ENCODE results near the gene GRIK3. TPM values are rescaled to one million over a fixed set of nuclear protein-coding genes. Genes with fewer than 3 reads are reported as not detected.

The GRIK3 gene
- total RNA-seq, 1 experiment from 2014 or later: 5.5 TPM

GRCh38 chr1:36981771-36982622 lies 52.3 kb downstream of the GRIK3 start:
- Mint-ChIP-seq H3K4me1 (peaks cover 17% of the 10 kb centered on the region), H3K27ac (no peak overlapping the region), H3K4me3 (no peak overlapping the region; the same call in 1 of the 2 replicates), H3K36me3 (peaks cover 4% of the 10 kb centered on the region; the same call in 1 of the 2 replicates), H3K27me3 (ENCODE audit: low read depth) (no peaks in the 10 kb centered on the region), H3K9me3 (peaks cover 14% of the 10 kb centered on the region)
- DNase-seq (ENCODE audit: low spot score) (no peak), ATAC-seq (no peak)
- CTCF ChIA-PET: interaction anchor here (0.6 to 1.7 kb wide), 10 partner anchors 13 to 439 kb away, joined by 3 to 5 read pairs (median 3); no protein-coding TSS in a partner anchor
- TF ChIP-seq E2F5 (CRISPR knock-in tag; IDR thresholded peaks at IDR 0.05) (no peak), TEAD4 (CRISPR knock-in tag; IDR thresholded peaks at IDR 0.05) (no peak), NFATC4 (CRISPR knock-in tag; IDR thresholded peaks at IDR 0.05) (no peak), ZNF232 (CRISPR knock-in tag; IDR thresholded peaks at IDR 0.05) (no peak), ZMAT4 (CRISPR knock-in tag; IDR thresholded peaks at IDR 0.05) (no peak), ZBTB21 (CRISPR knock-in tag; IDR thresholded peaks at IDR 0.05; ENCODE audit: borderline replicate concordance) (no peak), RELA (CRISPR knock-in tag; IDR thresholded peaks at IDR 0.05; ENCODE audit: borderline replicate concordance) (no peak), TP53 (CRISPR knock-in tag; IDR thresholded peaks at IDR 0.05) (no peak), JUN (CRISPR knock-in tag; IDR thresholded peaks at IDR 0.05) (no peak), ZNF425 (CRISPR knock-in tag; conservative IDR thresholded peaks at IDR 0.05) (no peak), SMAD3 (CRISPR knock-in tag; IDR thresholded peaks at IDR 0.05; ENCODE audit: borderline replicate concordance) (no peak), NFE2L1 (CRISPR knock-in tag; IDR thresholded peaks at IDR 0.05) (no peak), SP1 (CRISPR knock-in tag; conservative IDR thresholded peaks at IDR 0.05) (no peak), HMGA2 (CRISPR knock-in tag; IDR thresholded peaks at IDR 0.05) (no peak), NR2C2 (CRISPR knock-in tag; IDR thresholded peaks at IDR 0.05) (no peak), ATF2 (CRISPR knock-in tag; IDR thresholded peaks at IDR 0.05; ENCODE audit: borderline replicate concordance, low read depth) (no peak)
- POLR2A ChIA-PET: no interaction called here

- DNase-seq (ENCODE audit: low spot score): no peak
- ATAC-seq: no peak
- Mint-ChIP-seq H3K9me3 (peaks cover 14% of the 10 kb centered on the region), H3K27ac (no peak overlapping the region), H3K27me3 (ENCODE audit: low read depth) (no peaks in the 10 kb centered on the region), H3K4me1 (peaks cover 17% of the 10 kb centered on the region), H3K4me3 (no peak overlapping the region), H3K36me3 (peaks cover 4% of the 10 kb centered on the region; the same call in 1 of the 2 replicates)
- CTCF ChIA-PET: no interaction called here
- TF ChIP-seq CREM (CRISPR knock-in tag; IDR thresholded peaks at IDR 0.05) (no peak), SOX15 (CRISPR knock-in tag; IDR thresholded peaks at IDR 0.05) (no peak), E2F4 (CRISPR knock-in tag; IDR thresholded peaks at IDR 0.05; ENCODE audit: borderline replicate concordance, low read depth) (no peak), GRHL2 (CRISPR knock-in tag; IDR thresholded peaks at IDR 0.05; ENCODE audit: insufficient replicate concordance, severe bottlenecking) (no peak)
- POLR2A ChIA-PET: no interaction called here
Measured at GRCh38 chr1:36981126-36981525, 53.2 kb downstream of the GRIK3 start.

Data from WTC11 (cell line).